GM19452 (cell line): ENCODE measurements around the gene GK.
"Not testable (repeated sequence)": the region's sequence is repeated elsewhere in the genome, so short reads cannot be mapped to it uniquely, and the experiment has no call there.

ENCODE experiments used
- ATAC-seq: cut with Tn5 transposase; IDR thresholded peaks from one replicate; pipeline ENCODE4 v1.9.1; 2021; ENCODE audit not compliant: unreplicated experiment

Gene GK

DNA sequence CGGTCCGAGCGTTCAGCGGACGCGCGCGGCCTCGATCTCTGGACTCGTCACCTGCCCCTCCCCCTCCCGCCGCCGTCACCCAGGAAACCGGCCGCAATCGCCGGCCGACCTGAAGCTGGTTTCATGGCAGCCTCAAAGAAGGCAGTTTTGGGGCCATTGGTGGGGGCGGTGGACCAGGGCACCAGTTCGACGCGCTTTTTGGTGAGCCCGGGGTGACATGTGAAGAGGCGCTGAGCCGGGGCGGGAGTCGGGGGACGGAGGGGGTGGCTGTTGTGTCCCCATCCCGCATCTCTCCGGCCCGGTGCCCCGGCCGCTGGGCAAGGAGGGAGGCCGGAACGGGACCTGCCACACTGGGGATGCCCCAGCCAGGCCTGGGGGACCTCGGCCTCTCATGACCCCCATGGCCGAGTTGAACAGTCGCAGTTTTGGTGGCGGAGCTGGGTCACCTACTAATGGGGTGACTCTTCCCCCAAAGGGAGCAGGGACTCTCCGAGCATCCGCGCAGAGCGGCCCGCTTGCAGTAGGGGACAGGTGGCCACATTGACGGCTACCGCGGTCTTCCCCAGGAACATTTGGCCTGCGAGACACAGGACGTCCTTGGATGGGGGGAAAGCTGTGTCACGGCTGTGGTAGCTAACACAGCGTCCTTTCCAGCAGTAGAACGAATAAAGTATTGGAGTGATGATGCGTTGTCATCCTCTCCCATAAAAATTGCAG, at the start of gene GK:
GK (plus strand) TSS at position 9 of the 717 bp plus-strand sequence; CDS start at position 124, 115 bp downstream.
- ATAC-seq = peak; percentile 7

DNA sequence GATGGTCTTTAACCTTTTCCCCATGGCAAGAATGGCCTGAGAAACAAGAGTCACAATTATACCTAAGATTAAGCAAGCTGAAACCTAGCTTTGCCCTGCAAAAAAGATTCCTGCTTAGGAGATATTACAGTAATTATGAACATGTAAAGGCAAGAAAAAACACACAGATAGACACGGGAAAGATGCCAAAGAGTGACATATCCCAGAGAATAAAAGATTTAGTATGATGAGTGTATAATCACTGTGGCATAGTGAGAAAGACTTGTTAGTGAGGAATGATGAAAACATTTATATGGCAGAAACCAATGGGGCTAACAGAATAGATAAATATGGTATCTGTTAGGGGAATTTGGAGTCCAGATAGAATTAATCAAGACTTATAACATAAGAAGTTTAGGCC, 46.1 kb upstream of the GK start:
- no peak for ATAC-seq

GRCh38 chrX:30610026-30610425, 43.2 kb upstream of the GK start:
- no peak for ATAC-seq

DNA sequence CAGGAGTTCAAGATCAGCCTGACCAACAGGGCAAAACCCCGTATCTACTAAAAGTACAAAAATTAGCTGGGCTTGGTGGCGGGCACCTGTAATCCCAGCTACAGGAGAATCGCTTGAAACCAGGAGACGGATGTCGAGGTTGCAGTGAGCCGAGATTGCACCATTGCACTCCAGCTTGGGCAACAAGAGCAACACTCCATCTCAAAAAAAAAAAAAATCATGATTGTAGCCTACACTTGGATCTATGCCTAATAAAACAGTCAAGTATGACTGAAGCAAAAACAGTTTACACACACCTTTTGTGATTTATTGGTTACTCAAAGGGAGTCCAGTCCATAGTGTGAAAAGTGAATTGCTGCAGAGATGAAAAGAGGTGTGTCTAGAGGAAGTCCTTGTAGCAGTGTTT, 41.0 kb upstream of the GK start:
- no peak for ATAC-seq

DNA sequence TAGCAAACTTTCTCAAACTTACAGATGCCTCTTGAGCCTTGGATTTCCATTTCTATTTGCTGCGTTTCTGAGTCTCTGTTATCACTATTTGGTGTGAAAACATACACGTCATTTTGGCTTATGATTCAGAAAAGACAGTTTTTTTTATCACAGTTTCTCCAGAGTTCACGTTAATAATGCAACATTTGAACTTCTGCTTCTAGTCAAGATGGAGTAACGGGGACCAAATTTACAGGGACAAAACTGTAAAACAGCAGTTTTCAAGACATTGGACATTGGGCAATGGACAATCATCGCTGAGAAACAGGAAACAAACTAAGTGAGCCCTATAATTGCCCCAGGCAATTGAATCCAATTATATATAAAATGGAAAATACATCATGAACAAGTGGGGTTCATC, 39.5 kb upstream of the GK start:
- no peak for ATAC-seq

GRCh38 chrX:30615229-30615628, 38.0 kb upstream of the GK start:
- ATAC-seq = no peak

DNA sequence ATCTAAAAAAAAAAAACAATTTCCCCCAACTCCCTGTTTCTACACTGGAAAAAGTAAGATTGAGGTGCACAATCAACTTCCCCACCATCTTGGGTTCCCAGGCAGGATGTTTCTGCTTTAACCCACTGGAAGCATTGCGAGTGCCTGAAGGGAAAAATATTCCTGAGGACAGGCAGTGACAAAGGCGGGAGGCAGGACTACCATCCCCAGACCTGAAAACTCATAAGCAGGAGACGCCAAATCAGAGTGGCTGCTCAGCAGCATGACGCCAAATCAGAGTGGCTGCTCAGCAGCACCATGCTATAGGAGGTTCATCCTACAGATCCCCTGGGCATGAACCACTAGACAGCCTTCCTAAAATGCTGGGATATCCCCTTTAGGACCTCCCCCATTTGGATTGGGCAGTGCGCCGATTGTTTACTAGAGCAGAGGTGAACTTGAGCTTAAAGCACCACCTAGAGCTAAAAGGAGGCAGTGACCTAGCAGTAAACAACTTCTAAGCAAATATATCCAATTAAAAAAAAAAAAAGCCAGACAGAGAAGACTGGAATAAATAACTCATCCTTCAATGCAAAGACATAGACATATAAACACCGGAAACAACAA, 35.0 kb upstream of the GK start:
- no peak for ATAC-seq

- ATAC-seq = no peak
Measured at GRCh38 chrX:30620125-30620524, 33.1 kb upstream of the GK start.

DNA sequence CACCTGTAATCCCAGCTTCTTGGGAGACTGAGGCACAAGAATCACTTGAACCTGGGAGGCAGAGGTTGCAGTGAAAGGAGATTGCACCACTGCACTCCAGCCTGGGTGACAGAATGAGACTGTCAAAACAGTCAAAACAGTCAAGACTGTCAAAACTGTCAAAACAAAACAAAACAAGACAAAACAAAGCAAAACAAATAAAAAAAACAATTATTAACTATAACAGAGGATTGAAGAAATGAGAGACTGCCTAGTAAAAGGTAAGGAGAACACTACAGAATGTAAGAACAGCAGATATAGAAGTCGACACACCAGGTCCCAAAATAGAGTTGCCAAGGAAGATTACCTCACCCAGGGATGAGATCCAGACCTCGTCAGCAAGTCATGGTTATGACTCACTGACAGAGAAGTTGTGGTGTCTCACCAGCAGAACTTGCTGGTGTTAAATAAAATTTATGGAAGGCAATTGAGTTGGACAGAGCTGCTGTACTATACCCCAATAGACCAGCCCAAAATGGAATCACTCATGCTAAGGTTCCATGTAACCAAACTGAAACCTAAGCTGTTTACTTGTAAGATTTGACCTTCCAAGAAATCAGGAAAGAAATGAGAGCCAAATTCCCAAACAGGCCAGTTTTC, 32.1 kb upstream of the GK start:
- ATAC-seq = no peak

DNA sequence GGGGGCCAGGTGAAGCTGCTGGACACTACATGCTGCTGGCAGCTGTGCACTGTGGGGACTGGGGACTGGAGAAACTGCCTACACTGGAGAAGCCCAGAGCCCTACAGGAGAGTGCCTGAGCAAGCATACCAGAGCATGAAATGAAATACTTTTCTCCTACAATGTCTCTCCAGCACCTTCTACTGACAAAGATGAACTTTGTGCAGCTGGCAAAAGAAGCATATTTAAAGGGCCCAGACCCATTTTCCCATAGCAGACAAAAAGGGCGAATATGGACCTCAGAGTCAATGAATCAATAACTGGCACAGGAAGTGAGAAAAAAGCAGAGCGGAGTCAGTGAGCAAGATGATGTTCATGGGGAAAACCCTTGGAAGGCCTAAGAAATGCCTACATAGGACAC, 30.9 kb upstream of the GK start:
- ATAC-seq = no peak

- no peak for ATAC-seq
Measured at GRCh38 chrX:30626402-30626801, 26.8 kb upstream of the GK start.

- ATAC-seq = no peak
Measured at GRCh38 chrX:30627818-30628652, 25.2 kb upstream of the GK start.

- not testable (repeated sequence) for ATAC-seq
Measured at GRCh38 chrX:30634070-30634469, 19.2 kb upstream of the GK start.

GRCh38 chrX:30635630-30636029, 17.6 kb upstream of the GK start:
- no peak for ATAC-seq

DNA sequence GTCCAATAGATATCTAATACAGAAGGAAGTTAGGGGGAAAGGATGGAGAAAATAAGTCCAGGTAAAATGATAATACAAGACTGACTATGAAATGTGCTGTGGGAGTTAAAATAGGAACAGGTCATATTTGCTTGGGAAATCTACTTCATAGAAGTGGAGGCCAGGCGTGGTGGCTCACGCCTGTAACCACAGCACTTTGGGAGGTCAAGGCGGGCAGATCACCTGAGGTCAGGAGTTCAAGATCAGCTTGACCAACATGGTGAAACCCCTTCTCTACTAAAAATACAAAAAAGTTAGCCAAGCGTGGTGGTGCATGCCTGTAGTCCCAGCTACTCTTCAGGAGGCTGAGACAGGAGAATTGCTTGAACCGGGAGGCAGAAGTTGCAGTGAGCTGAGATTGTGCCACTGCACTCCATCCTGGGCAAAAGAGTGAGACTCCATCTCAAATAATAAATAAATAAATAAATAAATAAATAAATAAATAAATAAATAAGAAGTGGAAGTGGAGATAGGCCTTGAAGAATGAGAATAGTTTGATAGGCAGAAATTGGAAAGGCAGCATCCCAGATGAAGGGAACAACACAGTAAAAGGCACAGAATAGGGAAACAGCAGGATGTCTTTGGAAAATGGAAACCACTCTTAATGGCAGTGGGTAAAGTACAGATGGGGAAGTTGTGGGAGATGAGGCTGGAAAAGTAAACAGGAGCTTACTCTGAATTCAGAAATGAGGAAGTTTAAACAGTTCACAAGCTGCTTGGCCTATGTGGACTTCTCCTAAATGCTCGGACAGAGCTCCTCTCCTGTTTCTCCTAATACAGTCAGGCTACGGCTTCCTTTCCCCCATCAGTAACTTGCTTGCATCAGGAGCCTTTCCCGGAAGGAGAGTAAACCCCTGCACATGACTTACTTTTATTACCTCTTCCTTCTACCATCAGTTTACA, 15.1 kb upstream of the GK start:
- no peak for ATAC-seq

DNA sequence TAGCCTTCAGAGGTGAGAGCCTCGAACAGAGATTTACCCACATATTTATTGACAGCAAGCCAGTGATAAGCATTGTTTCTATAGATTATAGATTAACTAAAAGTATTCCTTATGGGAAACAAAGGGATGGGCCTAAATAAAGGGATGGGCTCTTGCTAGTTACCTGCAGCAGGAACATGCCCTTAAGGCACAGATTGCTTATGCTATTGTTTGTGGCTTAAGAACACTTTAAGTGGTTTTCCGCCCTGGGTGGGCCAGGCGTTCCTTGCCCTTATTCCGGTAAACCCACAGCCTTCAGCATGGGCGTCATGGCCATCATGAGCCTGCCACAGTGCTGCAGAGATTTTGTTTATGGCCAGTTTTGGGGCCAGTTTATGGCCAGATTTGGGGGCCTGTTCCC, 13.5 kb upstream of the GK start:
- ATAC-seq = not testable (repeated sequence)

- no peak for ATAC-seq
Measured at GRCh38 chrX:30642642-30643041, 10.6 kb upstream of the GK start.

DNA sequence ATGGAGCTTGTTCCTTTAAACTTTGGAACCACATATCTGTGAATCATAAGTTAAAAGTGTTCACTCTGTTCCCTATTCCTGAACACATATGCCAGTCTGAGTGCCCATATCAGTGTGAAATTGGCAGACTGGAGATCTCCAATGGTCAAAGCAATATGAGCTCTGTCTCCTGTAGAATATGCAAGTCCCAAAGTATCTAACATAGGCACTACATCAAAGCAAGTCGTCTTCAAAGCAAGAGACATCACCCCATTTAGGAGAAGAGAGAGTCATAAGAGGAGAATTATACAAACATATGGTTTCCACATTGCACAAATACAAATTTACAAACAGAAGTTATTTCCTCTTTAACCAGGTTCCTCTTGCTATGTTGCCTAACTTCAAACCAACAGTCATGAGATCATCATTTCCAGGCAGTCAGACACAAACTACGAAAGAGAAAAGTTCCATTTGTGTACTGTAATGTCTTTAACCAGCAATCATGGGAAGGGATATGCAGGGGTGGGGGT, 9.9 kb upstream of the GK start:
- ATAC-seq = no peak

DNA sequence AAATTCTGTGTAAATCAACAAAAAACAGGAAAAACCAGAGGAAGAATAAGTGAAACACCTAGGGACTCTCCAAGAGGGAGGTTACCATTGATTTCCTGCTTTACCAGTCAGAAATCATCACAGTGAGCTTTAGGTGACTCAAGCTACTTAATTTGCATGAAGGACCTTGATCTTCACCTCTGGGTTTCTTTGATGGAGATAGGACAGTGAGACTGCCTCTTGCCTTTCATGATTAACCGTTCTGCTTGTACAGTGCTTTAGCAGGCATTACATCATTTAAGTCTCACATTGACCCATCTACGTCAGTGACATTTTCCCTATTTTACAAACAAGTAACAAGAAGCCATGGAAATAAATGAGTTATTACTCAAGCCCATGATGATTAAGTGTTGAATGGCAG, 3.4 kb upstream of the GK start:
- no peak for ATAC-seq
